ENCODE data around the gene ESPN.
"Not testable (repeated sequence)": the region's sequence is repeated elsewhere in the genome, so short reads cannot be mapped to it uniquely, and the experiment has no call there.

The ESPN gene

GRCh38 chr1:6429660-6430411, 5.3 kb downstream of the ESPN start:
- DNase-seq, result not testable (repeated sequence)

GRCh38 chr1:6431645-6432579, 7.3 kb downstream of the ESPN start:
- DNase-seq, result not testable (repeated sequence)

GRCh38 chr1:6434186-6434585, 9.6 kb downstream of the ESPN start:
- DNase-seq, result no peak

GRCh38 chr1:6435129-6435528, 10.6 kb downstream of the ESPN start:
- no peak for DNase-seq

- DNase-seq, result no peak
Observed at GRCh38 chr1:6435547-6435946, 11.0 kb downstream of the ESPN start.

GRCh38 chr1:6436277-6436676, 11.7 kb downstream of the ESPN start:
- DNase-seq, result not testable (repeated sequence)

- DNase-seq, result peak; percentile 67
Observed at GRCh38 chr1:6437012-6437700, 12.6 kb downstream of the ESPN start.

GRCh38 chr1:6438047-6438525, 13.5 kb downstream of the ESPN start:
- DNase-seq, result no peak

- no peak for DNase-seq
Observed at GRCh38 chr1:6440198-6441126, 15.9 kb downstream of the ESPN start.

GRCh38 chr1:6441586-6441985, 17.0 kb downstream of the ESPN start:
- no peak for DNase-seq

GRCh38 chr1:6443339-6444115, 19.0 kb downstream of the ESPN start:
- no peak for DNase-seq

- no peak for DNase-seq
Observed at GRCh38 chr1:6444377-6444776, 19.8 kb downstream of the ESPN start.

- no peak for DNase-seq
Observed at GRCh38 chr1:6445062-6445763, 20.6 kb downstream of the ESPN start.

- DNase-seq, result not testable (repeated sequence)
Observed at GRCh38 chr1:6445929-6446328, 21.4 kb downstream of the ESPN start.

- DNase-seq, result no peak
Observed at GRCh38 chr1:6446665-6447015, 22.1 kb downstream of the ESPN start.

- DNase-seq, result peak; percentile 31
Observed at GRCh38 chr1:6447016-6447817, 22.6 kb downstream of the ESPN start.

GRCh38 chr1:6447818-6448748, 23.5 kb downstream of the ESPN start:
- peak; percentile 88 for DNase-seq

Data from NCI-H2029 (cell line).